Kidney capillary endothelial cell (primary cell): ENCODE results near the gene SKAP1.
"Not testable (repeated sequence)": the region's sequence is repeated elsewhere in the genome, so short reads cannot be mapped to it uniquely, and the experiment has no call there.

ENCODE experiments used
- DNase-seq: peaks from one replicate; pipeline ENCODE4 v3.0.0-alpha.2; 2018; ENCODE audit warnings: low spot score

Gene SKAP1

DNA sequence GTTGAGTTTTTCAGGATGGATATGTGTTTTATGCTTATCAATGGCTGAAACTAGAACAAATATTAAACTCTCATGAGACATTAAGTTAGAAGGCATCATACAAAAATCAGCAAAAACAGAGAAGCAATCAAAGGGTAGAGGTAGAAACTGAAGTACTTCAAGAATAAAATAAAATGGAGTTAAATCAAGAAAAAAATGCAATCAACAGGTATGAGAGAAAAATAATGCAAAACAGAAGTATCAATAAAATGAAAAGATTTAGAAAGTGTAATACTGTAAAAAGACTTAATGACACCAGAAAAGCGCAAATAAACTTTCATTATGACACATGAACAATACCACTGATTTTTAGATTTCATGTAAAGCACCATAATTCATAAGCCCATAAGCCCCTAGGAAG lies 112.3 kb downstream of the SKAP1 start:
- no peak for DNase-seq

DNA sequence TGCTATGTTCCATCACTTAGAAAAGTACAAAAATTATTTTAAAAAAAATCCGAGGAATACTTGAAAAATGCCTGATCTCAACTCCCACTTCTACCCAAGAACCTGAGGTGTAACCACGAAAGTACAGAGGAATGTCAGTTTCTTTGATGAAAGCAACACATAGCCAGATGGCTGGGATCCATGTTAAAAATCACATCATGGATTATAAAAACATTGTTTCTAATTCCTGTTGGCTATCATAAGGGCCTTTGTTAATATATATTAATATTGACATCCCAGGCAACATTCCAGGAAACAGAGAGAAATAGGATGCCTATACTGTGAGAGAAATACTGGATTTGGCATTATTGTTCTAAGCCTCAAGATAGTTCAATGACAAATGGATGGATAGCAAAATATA lies 115.3 kb downstream of the SKAP1 start:
- no peak for DNase-seq

DNA sequence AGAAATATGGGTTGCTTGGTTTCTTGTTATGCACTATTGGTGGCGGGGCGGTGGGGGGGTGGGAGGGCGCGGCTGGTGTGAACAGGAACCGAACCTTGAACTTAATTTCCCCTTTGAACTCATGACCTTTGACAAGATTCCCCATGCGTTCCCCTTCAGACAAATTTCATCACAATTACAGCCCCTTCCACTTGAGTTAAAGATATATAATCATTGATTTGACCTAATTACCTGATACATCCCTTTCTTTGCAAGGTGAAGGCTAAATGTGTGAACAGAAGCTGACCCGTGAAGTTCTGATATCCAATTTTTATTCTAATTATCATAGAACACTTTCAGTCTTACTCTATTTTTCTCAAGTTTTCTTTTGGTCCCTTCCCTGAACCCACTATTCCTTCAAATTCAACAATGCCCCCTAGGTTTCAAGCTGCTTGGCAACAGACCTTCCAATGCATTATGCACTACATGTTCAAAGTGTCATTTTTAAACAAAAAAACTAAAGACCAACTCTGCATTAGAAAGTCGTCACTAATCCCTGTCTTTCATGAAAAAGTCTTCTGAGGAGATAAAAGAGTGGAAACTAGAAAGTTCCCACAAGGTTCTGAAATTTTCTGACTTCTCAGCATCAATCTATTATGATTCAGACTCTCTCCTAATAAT lies 116.8 kb downstream of the SKAP1 start:
- DNase-seq: no peak

DNA sequence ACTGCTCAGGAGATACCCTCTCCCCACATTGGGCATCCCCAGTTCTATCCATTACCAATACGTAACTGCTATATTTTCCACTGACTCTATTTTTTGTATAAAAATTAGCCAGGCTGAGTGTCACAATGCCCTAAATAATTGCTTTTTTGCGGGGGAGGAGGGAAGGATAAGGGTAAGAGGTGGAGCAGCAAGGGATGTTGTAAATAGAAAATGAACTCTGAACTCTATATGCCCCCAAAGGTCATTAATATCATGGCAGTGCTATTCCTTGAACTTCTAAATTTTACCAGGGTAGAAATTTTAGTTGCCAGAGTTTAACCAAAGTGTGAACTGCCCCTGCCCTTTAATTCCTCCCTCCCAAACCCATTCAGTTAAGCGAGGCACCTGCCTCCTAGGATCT lies 118.7 kb downstream of the SKAP1 start:
- no peak for DNase-seq

DNA sequence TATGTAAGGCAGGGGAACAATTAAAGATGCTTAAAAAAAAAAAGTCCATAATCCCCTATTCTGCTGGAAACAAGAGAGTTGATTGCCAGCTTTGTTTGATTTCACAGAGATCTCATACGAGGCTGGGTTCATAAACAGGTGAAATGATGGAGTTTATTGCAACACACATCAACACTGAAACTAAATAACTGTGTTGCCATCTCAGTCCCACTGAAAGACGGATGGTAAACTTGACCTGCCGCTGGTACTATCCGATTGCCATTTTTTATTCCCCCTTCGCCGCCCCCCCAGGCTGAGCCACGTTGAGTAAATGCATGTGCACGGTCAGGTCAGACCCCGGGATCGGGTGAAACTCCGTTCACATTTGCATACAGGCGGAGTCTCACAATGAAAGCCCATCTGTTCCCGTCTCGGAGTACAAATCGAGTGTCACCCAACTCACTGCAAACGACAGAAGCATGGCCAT lies 119.2 kb downstream of the SKAP1 start:
- DNase-seq: no peak

DNA sequence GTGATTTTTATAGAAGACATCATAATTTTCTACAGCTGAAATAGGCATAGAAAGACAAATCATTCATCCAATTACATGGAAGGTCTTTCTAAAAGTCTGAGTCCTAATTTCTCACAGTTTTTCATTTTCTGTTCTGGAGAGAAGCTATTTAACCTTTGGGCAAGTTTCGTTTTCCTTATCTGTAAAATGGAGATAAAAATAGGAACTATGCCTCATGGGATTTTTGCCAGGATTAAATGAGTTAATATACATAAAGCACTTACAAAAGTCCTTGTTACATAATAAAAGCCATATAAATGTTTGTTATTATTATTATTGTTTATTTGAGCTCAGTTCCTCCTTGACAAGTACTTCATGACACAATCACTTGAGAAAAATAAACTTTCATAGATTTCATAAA lies 121.4 kb downstream of the SKAP1 start:
- no peak for DNase-seq

DNA sequence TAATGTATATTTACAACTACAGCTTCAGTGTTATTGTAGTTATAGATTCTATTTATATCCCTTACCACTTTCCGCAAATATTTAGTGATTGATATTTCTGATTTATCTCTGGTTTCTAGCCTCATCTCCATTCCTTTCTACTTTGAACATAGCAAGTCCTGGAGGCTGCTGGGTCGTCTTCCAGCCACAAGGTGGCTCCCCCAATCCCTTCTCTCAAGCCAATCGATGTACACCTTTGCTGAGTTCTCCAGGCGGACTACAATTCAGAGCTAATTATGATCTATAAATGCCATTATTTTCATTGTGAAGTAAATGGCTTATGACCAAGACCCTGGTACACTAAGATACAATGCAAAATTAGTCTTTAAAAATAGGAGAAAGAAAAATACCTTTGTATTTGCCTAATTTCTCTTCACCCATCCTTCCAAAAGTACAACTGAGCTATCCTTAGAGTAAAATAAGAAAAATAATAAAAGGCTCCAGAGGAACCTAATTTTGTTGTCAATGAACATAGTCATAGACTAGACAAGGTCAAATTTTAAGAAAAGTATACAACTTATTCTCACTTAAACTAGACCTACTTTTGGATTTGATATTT lies 122.1 kb downstream of the SKAP1 start:
- DNase-seq: peak; percentile 40

DNA sequence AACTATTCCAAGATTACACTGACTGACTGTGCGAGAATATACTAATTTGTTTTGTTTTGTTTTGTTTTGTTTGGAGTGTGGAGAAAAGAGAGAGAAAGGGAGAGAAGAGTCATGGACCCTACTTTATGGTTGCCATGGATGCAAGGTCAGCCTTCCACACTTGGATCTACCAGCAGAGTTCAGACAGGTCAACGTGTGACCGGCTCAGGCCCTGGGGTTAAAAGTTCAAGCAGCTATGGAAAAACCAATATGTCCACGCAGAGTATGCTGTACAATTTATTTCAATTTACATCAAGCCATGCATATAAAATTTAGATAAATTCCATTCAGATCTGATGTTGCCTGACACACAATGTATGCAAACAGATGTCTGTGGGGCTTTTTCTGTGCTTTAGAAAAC lies 122.8 kb downstream of the SKAP1 start:
- DNase-seq: no peak

DNA sequence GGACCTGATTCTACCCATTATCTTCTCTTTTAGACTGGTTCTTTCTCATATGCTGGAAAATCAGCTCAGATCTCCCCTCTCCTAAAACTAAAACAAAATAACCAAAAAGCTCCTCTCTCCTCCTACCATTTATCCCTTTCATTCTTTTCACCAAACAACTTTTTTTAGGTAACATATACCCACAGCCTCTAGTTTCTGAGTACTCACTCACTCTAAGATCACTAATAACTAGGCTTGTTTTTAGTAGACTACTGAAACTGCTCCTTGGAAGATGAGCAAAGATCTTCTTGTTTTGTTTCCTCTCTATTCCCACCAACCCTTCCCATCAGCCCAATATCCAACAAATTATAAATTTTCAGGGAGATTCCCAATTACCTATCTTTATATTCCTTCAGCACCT lies 129.0 kb downstream of the SKAP1 start:
- DNase-seq: no peak

DNA sequence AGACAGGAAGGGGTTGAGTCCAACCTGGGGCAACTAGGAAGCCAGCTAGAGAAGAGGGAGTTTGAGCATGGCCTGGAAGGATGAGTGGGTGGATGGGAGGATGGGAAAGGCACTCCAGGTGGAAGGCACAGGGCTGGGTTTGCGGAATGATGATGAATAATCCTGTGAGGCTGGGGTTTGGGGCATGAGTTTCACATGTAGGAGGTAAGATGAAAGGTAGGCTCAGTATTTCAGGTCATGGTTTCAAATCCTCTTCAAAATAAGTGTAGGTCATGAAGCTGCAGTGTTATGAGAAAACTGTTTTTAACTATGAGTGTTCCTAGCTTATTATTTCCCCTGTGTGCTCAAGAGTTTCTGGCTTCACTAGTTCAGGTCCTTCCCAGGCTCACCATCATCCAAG lies 130.3 kb downstream of the SKAP1 start:
- DNase-seq: no peak

- no peak for DNase-seq
These were observed 132.2 kb downstream of the SKAP1 start for GRCh38 chr17:48297825-48298224.

DNA sequence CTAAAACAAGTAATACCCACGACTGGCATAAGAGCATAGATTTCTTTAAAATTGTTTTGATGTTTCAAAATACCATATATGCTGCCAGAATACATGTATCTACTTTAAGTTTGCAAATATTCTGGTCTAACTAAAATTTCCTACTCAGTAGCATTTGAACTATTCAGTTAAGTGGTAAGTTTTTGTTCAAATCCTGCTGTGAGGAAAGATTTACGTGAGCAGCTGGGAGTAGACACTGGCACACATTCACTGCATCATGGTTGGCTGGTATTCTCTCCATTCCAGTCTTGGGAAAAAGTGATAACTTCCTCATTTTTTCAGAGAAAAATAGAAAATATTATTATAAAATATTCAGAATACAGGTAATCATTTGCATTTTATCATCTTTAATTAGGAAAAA lies 133.6 kb downstream of the SKAP1 start:
- no peak for DNase-seq

GRCh38 chr17:48295362-48296288 lies 134.4 kb downstream of the SKAP1 start:
- DNase-seq: peak; percentile 79

DNA sequence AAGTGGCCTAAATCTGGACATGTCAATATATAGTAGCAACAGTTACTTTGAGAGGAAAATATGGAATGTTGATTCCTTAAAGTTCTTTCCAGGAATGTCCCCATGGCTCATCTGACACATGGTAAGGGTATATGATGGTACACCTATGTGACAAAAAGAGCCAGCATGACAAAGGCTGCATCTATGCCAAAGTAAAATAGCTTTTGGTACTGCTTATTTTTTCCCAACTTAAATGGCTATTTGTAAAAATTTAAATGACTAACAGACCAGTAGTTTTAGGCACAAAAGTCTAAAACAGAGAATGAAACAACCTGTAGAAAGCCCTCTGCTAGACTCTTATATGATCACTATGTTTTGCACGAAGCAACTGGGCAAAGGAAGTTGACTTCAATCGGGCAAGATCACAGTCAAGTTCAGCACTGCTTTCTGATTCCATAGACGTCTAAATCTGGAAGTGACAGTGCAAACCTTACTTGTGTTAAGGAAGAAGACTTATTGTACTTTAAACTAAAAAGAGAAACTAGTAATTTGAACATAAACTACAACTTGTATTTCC lies 135.1 kb downstream of the SKAP1 start:
- DNase-seq: peak; percentile 25

DNA sequence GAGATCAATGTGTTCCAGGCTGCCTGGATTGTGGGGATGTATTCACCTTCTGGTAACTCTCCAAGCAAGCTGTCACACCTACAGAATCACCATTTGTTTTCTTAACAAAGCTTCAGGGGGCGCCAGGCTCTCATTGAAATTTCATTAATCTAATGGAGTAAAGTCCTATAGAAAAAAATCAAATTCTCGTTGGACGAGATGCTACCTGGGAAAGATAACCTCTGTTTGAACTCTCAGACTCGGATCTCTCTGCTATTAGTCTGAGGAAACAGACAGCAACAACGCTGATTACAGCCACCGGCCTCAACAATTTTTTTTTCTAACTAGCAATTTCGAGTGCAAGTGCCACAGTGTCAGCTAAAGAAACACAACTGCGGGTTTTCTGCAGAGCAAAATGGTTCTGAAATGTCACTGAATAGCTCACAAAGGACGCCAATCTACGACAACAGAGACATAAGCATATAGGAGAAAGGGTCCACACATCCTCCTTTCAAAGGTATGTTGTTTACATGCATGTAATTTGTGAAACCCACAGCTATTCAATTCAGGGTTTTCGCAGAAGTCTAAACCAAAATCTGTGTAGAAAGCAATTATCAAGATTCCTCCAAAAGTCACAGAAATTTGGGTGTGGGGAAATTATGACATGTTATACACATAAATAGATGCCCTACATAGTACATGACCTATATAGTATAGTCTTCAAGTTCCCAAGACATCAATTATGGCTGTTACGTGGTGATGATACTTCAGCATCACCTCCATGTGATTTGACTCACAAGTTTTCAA lies 135.8 kb downstream of the SKAP1 start:
- DNase-seq: no peak

DNA sequence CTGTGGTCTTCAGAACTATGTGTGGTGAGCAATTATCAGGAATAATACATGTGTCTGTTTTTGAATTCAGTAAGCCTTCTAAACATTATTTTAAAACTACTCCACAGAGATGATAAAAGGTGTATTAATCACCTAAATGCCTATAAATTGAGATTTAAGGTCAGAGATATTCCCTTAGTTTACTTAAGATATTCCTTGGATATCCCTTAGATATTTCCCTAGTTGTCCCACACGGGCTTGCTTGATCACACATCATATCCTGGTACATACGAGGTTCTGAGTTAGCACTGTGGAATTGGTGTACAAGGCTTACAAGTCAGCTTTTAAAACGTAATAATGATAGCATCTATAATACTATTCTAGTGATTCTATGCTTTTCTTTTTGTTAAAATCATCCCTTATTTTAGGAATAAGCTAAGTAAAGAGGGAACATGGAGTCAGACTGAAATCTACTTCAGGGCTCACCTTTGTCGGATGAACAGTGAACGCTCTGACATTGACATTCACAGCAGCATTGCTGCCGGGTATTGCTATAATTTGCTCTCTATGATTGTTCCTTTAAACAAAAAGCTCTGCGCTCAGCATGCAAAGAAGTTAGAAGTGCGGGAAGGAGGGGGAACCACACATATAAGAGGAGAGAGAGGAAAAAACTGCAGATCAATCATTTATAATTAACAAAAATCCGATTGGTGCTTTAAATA lies 136.5 kb downstream of the SKAP1 start:
- DNase-seq: peak; percentile 20

DNA sequence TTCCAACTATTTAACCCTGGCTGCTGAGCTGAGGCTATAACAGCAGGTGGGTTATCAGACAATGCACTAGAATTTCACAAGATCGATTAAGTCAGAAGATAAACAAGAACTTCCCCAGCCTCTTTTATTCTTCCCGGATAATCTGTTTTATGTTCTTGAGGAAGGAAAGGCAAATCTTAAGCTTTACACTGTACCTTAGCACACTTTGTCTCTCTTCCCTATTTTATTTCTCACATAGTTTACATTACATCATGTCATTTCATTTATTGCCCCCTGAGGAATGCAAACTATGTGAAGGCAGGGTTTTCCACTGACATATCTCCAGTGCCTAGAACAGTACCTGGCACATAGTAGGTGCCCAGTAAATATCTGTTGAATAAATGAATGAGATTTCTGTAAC lies 139.6 kb downstream of the SKAP1 start:
- no peak for DNase-seq

GRCh38 chr17:48286917-48287316 lies 143.1 kb downstream of the SKAP1 start:
- DNase-seq: not testable (repeated sequence)

DNA sequence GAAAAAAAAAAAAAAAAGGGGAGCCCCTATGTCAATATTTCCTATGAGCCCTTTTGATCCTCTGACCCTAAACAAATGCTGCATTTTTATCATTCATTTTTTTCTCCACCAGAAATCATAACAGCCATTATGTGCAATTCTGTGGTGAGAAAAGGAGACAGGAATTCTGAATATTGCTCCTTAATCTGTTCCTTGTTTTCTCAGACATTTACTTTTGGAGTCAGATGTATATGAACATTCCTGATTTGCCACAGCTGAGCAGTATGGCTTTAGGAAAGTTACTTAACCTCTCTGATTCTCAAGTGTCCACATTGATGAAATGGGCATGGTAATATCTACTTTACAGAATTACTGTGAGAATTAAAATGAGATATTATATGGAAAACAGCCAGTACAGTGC lies 144.4 kb downstream of the SKAP1 start:
- DNase-seq: no peak

DNA sequence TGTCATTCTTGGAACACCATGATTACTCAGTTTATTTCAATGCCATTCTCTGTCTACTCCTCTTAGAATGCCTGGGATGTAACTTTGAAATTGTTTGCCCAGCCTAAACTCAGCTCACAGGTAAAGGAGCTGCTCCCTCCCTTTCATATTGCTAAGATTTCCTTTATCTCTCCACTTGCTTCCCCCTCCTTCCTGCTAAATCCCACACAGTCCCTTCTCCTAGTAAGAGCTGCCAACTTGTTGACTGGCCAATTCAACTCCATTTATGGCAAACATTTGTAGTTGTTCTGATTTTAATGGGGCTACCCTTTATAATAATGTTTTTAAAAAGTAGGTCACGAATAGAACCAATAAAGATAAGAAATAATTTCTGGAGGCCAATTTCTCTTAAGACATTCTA lies 146.1 kb downstream of the SKAP1 start:
- no peak for DNase-seq

DNA sequence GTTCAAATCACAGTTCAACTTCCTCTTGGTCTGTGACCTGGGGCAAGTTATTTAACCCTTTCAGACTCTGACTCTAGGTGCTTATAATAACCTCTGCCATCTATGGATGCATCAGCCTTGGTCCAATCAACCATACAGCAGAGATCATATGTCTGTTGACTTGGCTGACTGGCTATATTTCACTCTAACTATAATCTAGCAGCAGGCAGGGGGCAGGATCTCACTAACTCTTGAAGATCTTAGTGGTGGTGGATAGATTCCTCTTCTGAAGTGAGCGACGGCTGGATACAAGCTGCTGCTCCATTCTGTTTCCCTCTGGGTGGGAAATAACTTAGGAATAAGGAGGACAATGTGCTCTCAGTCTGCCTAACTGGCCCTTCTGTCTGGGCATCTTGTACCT lies 146.6 kb downstream of the SKAP1 start:
- no peak for DNase-seq
